WTC11 (cell line): ENCODE measurements around the gene A2ML1. TPM values are rescaled to one million over a fixed set of nuclear protein-coding genes. Genes with fewer than 3 reads are reported as not detected.
A peak's percentile ranks its signal among the peaks of the same experiment; 100 is the strongest.
"Not testable (repeated sequence)": the region's sequence is repeated elsewhere in the genome, so short reads cannot be mapped to it uniquely, and the experiment has no call there.

Source experiments
- ATAC-seq: fragments of 200-7000 bp; cut with Tn5 transposase; 2 replicates; pipeline ENCODE4 v1.10.0; 2021; ENCODE audit warnings: mild to moderate bottlenecking, moderate library complexity
- CTCF ChIA-PET: fragments of 300-600 bp; sonication (Branson Sonifier 250); formaldehyde crosslinking; loops from one replicate; lab custom pipeline; 2021; ENCODE audit warnings: antibody characterized with exemption; lab: Charles Lee
- POLR2A ChIA-PET: fragments of 350-600 bp; sonication (Branson Sonifier 250); formaldehyde crosslinking; loops from one replicate; lab custom pipeline; 2021; ENCODE audit warnings: antibody characterized with exemption; lab: Charles Lee
- DNase-seq: peaks from one replicate; pipeline ENCODE4 v3.0.0; 2021; ENCODE audit warnings: low spot score
- H3K27ac Mint-ChIP-seq: 2 replicates; pipeline ENCODE4 v1.8.0; 2021; ENCODE audit warnings: mixed read lengths
- H3K27me3 Mint-ChIP-seq: 2 replicates; pipeline ENCODE4 v1.8.0; 2021; ENCODE audit warnings: low read depth, mild to moderate bottlenecking, moderate library complexity, mixed read lengths
- H3K36me3 Mint-ChIP-seq: 2 replicates; pipeline ENCODE4 v1.8.0; 2021; ENCODE audit warnings: mixed read lengths
- H3K4me1 Mint-ChIP-seq: 2 replicates; pipeline ENCODE4 v1.8.0; 2022; ENCODE audit warnings: mixed read lengths
- H3K4me3 Mint-ChIP-seq: 2 replicates; pipeline ENCODE4 v1.8.0; 2021; ENCODE audit warnings: mild to moderate bottlenecking, moderate library complexity, mixed read lengths
- H3K9me3 Mint-ChIP-seq: 2 replicates; pipeline ENCODE4 v1.8.0; 2021; ENCODE audit warnings: mixed read lengths
- EMX1 ChIP-seq: fragments of 250-450 bp; sonication (Bioruptor Pico); IDR thresholded peaks from 2 replicates; pipeline ENCODE4 v1.8.0; 2021; ENCODE audit warnings: mild to moderate bottlenecking
- FOXP1 ChIP-seq: sonication (generic); formaldehyde crosslinking; IDR thresholded peaks from 2 replicates; pipeline ENCODE4 v1.8.0; 2022; ENCODE audit warnings: missing genetic modification reagents, mild to moderate bottlenecking, moderate library complexity, borderline replicate concordance
- GABPB1 ChIP-seq: sonication (generic); formaldehyde crosslinking; IDR thresholded peaks from 2 replicates; pipeline ENCODE4 v1.8.1; 2023; ENCODE audit warnings: mild to moderate bottlenecking, missing genetic modification reagents
- NFE2L1 ChIP-seq: sonication (generic); formaldehyde crosslinking; IDR thresholded peaks from 2 replicates; pipeline ENCODE4 v1.8.1; 2023; ENCODE audit warnings: missing genetic modification reagents
- NR2C2 ChIP-seq: sonication (generic); formaldehyde crosslinking; IDR thresholded peaks from 2 replicates; pipeline ENCODE4 v1.8.0; 2022; ENCODE audit warnings: mild to moderate bottlenecking, missing genetic modification reagents
- PRRX2 ChIP-seq: fragments of 250-450 bp; sonication (Bioruptor Pico); IDR thresholded peaks from 2 replicates; pipeline ENCODE4 v1.8.0; 2021; ENCODE audit warnings: mild to moderate bottlenecking
- SMAD4 ChIP-seq: sonication (generic); formaldehyde crosslinking; IDR thresholded peaks from 2 replicates; pipeline ENCODE4 v1.8.0; 2022; ENCODE audit warnings: mild to moderate bottlenecking, missing genetic modification reagents
- TEAD4 ChIP-seq: sonication (generic); formaldehyde crosslinking; IDR thresholded peaks from 2 replicates; pipeline ENCODE4 v1.8.0; 2022; ENCODE audit warnings: mild to moderate bottlenecking, missing genetic modification reagents
- TP53 ChIP-seq: sonication (generic); formaldehyde crosslinking; IDR thresholded peaks from 2 replicates; pipeline ENCODE4 v1.8.1; 2023; ENCODE audit warnings: mild to moderate bottlenecking, missing genetic modification reagents
- ZNF121 ChIP-seq: sonication (generic); formaldehyde crosslinking; IDR thresholded peaks from 2 replicates; pipeline ENCODE4 v1.8.0; 2023; ENCODE audit warnings: missing genetic modification reagents
- ZNF219 ChIP-seq: sonication (generic); formaldehyde crosslinking; IDR thresholded peaks from 2 replicates; pipeline ENCODE4 v1.8.0; 2023; ENCODE audit warnings: missing genetic modification reagents, mild to moderate bottlenecking, borderline replicate concordance
- ZNF671 ChIP-seq: fragments of 250-450 bp; sonication (Bioruptor Pico); IDR thresholded peaks from 2 replicates; pipeline ENCODE4 v1.8.0; 2021; ENCODE audit warnings: mild to moderate bottlenecking
- total RNA-seq: library from RNA; stranded (reverse); gene quantifications from 3 replicates; pipeline ENCODE4 v1.2.3, GENCODE V29; 2021
- TF ChIP-seq, protein P1 (sequence below): sonication (generic); formaldehyde crosslinking; IDR thresholded peaks from 2 replicates; pipeline ENCODE4 v1.8.0; 2023; ENCODE audit warnings: missing genetic modification reagents, mild to moderate bottlenecking, borderline replicate concordance
- TF ChIP-seq, protein P2 (sequence below): fragments of 250-450 bp; sonication (Bioruptor Pico); conservative IDR thresholded peaks from 2 replicates; pipeline ENCODE4 v1.9.0; 2021; ENCODE audit warnings: mild to moderate bottlenecking
- TF ChIP-seq, protein P3 (sequence below): sonication (generic); formaldehyde crosslinking; conservative IDR thresholded peaks from 2 replicates; pipeline ENCODE4 v1.8.1; 2022; ENCODE audit warnings: mild to moderate bottlenecking, missing genetic modification reagents

Gene A2ML1
- total RNA-seq, 1 experiment from 2014 or later: 10.5 TPM

DNA sequence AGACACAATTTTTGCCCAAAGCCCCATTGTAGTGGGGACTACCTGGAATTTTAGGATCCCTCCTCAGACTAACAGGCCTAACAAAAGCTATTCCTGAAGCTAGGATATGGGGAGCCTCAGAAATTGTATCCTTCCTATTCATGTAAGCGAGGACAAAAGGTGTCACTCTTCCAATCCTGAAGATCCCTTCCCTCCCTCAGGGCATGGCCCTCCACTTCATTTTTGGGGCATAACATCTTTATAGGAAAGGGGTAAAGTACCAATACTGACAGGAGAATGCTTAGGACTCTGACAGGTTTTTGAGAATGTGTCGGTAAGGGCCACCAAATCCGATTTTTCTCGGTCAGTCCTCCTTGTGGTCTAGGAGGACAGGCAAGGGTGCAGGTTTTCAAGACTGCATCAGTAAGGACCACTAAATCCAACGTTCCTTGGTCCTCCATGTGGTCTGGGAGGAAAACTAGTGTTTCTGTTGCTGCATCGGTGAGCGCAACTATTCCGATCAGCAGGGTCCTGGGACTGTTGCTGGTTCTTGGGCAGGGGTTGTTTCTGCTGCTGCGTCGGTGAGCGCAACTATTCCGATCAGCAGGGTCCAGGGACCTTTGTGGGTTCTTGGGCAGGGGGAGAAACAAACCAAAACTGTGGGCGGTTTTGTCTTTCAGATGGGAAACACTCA, 32.9 kb upstream of the A2ML1 start:
- DNase-seq, ATAC-seq, H3K27me3 Mint-ChIP-seq, POLR2A ChIA-PET: not testable (repeated sequence)
- Mint-ChIP-seq H3K9me3 (peaks cover 30% of the 10 kb centered on the region), H3K36me3 (peaks cover 82% of the 10 kb centered on the region), H3K4me1 (peaks cover 33% of the 10 kb centered on the region), H3K4me3 (peak overlapping the region; percentile 99), H3K27ac (peak overlapping the region; percentile 98)
- TF ChIP-seq, protein P1, sequence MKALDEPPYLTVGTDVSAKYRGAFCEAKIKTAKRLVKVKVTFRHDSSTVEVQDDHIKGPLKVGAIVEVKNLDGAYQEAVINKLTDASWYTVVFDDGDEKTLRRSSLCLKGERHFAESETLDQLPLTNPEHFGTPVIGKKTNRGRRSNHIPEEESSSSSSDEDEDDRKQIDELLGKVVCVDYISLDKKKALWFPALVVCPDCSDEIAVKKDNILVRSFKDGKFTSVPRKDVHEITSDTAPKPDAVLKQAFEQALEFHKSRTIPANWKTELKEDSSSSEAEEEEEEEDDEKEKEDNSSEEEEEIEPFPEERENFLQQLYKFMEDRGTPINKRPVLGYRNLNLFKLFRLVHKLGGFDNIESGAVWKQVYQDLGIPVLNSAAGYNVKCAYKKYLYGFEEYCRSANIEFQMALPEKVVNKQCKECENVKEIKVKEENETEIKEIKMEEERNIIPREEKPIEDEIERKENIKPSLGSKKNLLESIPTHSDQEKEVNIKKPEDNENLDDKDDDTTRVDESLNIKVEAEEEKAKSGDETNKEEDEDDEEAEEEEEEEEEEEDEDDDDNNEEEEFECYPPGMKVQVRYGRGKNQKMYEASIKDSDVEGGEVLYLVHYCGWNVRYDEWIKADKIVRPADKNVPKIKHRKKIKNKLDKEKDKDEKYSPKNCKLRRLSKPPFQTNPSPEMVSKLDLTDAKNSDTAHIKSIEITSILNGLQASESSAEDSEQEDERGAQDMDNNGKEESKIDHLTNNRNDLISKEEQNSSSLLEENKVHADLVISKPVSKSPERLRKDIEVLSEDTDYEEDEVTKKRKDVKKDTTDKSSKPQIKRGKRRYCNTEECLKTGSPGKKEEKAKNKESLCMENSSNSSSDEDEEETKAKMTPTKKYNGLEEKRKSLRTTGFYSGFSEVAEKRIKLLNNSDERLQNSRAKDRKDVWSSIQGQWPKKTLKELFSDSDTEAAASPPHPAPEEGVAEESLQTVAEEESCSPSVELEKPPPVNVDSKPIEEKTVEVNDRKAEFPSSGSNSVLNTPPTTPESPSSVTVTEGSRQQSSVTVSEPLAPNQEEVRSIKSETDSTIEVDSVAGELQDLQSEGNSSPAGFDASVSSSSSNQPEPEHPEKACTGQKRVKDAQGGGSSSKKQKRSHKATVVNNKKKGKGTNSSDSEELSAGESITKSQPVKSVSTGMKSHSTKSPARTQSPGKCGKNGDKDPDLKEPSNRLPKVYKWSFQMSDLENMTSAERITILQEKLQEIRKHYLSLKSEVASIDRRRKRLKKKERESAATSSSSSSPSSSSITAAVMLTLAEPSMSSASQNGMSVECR (CRISPR knock-in tag): 0 out of 2 replicates have a peak, but pooled peaks have one; percentile 62
- TF ChIP-seq TEAD4 (CRISPR knock-in tag) (0 out of 2 replicates have a peak, but pooled peaks have one; percentile 31), SMAD4 (CRISPR knock-in tag) (0 out of 2 replicates have a peak, but pooled peaks have one; percentile 40), TP53 (CRISPR knock-in tag) (0 out of 2 replicates have a peak, but pooled peaks have one; percentile 52)
- CTCF ChIA-PET: interaction anchor here (1.7 kb wide), 1 partner anchor 34 kb away, joined by 4 read pairs; no protein-coding TSS in a partner anchor

DNA sequence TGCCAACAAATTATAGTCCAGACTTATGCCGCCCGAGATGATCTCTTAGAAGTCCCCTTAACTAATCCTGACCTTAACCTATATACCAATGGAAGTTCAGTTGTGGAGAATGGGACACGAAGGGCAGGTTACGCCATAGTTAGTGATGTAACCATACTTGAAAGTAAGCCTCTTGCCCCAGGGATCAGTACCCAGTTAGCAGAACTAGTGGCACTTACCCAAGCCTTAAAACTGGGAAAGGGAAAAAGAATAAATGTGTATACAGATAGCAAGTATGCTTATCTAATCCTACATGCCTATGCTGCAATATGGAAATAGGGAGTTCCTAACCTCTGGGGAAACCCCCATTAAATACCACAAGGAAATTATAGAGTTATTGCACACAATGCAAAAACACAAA, 29.2 kb upstream of the A2ML1 start:
- DNase-seq, ATAC-seq, POLR2A ChIA-PET, H3K27me3 Mint-ChIP-seq, CTCF ChIA-PET: not testable (repeated sequence)
- TF ChIP-seq, protein P2, sequence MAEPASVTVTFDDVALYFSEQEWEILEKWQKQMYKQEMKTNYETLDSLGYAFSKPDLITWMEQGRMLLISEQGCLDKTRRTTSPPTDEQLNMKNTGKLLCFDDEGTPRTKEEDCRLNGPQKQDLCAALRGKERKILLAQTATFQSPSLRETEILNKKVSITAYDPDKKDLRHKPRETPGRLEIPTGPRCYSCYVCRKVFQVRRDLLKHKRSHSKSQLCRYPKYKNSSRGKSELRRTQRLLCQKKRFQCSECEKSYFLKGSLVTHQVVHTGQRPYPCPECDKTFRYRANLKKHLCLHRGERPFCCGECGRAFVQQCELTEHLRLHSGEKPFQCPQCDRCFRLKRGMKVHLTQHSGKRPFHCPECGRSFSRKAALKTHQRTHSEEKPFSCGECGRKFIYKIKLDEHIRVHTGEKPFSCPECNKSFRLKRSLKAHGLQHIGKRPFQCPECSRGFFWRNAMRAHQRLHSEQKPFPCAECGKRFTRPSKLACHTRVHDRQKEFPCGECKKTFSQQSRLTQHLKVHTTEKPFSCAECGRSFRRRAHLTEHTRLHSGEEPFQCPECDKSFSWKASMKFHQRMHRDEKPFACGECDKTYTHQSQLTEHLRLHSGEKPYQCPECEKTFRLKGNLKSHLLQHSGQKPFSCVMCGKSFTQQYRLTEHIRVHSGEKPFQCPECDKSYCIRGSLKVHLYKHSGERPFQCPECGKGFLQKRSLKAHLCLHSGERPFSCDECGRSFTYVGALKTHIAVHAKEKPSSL (CRISPR knock-in tag): 0 out of 2 replicates have a peak, but pooled peaks have one; percentile 50
- Mint-ChIP-seq H3K27ac (peak overlapping the region; percentile 73), H3K9me3 (peaks cover 32% of the 10 kb centered on the region), H3K4me1 (peaks cover 40% of the 10 kb centered on the region), H3K36me3 (peaks cover 84% of the 10 kb centered on the region), H3K4me3 (peak overlapping the region; percentile 99)

DNA sequence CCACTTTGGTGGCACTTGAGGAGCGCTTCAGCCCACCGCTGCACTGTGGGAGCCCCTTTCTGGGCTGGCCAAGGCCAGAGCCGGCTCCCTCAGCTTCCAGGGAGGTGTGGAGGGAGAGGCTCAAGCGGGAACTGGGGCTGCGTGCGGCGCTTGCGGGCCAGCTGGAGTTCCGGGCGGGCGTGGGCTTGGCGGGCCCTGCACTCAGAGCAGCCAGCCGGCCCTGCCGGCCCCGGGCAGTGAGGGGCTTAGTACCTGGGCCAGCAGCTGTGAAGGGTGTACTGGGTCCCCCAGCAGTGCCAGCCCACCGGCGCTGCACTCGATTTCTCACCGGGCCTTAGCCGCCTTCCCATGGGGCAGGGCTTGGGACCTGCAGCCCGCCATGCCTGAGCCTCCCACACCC, 27.8 kb upstream of the A2ML1 start:
- DNase-seq, H3K27me3 Mint-ChIP-seq, H3K4me3 Mint-ChIP-seq, CTCF ChIA-PET, H3K27ac Mint-ChIP-seq, ATAC-seq, POLR2A ChIA-PET: not testable (repeated sequence)
- TF ChIP-seq ZNF121 (CRISPR knock-in tag): 0 out of 2 replicates have a peak, but pooled peaks have one; percentile 16
- peaks cover 40% of the 10 kb centered on the region for H3K4me1 Mint-ChIP-seq
- H3K36me3 Mint-ChIP-seq: peaks cover 79% of the 10 kb centered on the region
- peaks cover 45% of the 10 kb centered on the region for H3K9me3 Mint-ChIP-seq

DNA sequence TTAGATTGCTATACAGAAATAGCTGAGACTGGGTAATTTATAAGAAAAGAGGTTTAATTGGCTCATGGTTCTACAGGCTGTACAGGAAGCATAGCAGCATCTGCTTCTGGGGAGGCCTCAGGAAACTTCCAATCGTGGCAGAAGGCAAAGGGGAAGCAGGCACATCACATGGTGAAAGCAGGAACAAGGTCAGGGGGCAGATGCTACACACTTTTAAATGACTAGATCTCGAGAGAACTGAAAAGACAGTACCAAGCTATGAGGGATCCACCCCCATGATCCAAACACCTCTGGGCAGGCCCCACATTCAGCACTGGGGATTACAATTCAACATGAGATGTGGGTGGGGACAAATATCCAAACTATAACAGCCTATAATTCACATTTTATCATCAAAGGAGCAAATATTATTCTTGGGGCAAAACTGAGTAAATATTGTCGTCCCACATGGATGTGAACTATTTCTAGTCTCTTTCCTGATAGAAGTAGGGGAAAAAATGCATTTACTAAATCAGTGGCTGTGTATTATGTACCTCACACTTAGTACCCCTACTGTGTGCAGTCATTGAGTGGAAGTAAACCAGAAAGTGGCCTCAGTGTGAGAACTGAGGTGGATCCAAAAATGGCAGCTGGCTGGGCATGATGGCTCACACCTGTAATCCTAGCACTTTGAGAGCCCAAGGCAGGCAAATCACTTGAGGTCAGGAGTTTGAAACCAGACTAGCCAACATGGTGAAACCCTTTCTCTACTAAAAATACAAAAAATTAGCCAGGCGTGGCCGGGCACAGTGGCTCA, 25.4 kb upstream of the A2ML1 start:
- Mint-ChIP-seq H3K27me3 (peaks cover 7% of the 10 kb centered on the region; the same call in 1 of the 2 replicates), H3K4me1 (peaks cover 24% of the 10 kb centered on the region), H3K4me3 (no peak overlapping the region), H3K36me3 (peaks cover 75% of the 10 kb centered on the region), H3K9me3 (peaks cover 58% of the 10 kb centered on the region), H3K27ac (peak overlapping the region; percentile 83)
- peak; percentile 49 for ATAC-seq
- ChIA-PET POLR2A (interaction anchor here (0.6 to 1.6 kb wide), 3 partner anchors 22 to 138 kb away, joined by 3 to 8 read pairs (median 6); no protein-coding TSS in a partner anchor), CTCF (interaction anchor here (1.1 to 2.6 kb wide), 2 partner anchors 27 to 94 kb away, joined by 3 to 14 read pairs (median 11); no protein-coding TSS in a partner anchor)
- no peak for DNase-seq
- TF ChIP-seq EMX1 (CRISPR knock-in tag) (peak; percentile 88), PRRX2 (CRISPR knock-in tag) (peak; percentile 71; the same call in 1 of the 2 replicates), FOXP1 (CRISPR knock-in tag) (no peak), ZNF219 (CRISPR knock-in tag) (no peak), NR2C2 (CRISPR knock-in tag) (no peak), GABPB1 (CRISPR knock-in tag) (no peak), NFE2L1 (CRISPR knock-in tag) (peak; percentile 28; the same call in 1 of the 2 replicates), ZNF671 (CRISPR knock-in tag) (peak; percentile 74)
- TF ChIP-seq, protein P3, sequence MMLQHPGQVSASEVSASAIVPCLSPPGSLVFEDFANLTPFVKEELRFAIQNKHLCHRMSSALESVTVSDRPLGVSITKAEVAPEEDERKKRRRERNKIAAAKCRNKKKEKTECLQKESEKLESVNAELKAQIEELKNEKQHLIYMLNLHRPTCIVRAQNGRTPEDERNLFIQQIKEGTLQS (CRISPR knock-in tag): no peak
